HCT116 (cell line): ENCODE data around the gene TUT4. TPM values are rescaled to one million over a fixed set of nuclear protein-coding genes. Genes with fewer than 3 reads are reported as not detected.

ENCODE experiments used
- ATAC-seq: fragments of 200-7000 bp; cut with Tn5 transposase; 2 replicates; pipeline ENCODE4 v1.9.1; 2020; ENCODE audit warnings: mild to moderate bottlenecking, moderate library complexity
- BruUV-seq: library from RNA; stranded (reverse); fragments of 400-500 nt; replicated peaks from 2 replicates; lab custom pipeline; 2021; lab: Mats Ljungman, UMichigan
- CTCF ChIA-PET: fragments of 300-600 bp; sonication (Branson Sonifier 250); formaldehyde crosslinking; loops from one replicate; lab custom pipeline; 2021; ENCODE audit warnings: antibody characterized with exemption; lab: Charles Lee
- POLR2A ChIA-PET: fragments of 300-600, 350-600 bp; sonication (Branson Sonifier 250); formaldehyde crosslinking; loops from one replicate; lab custom pipeline; 2021; ENCODE audit warnings: antibody characterized with exemption; lab: Charles Lee
- RAD21 ChIA-PET, 2 experiments: fragments of 300-600 bp; sonication (Branson Sonifier 250); formaldehyde crosslinking; loops; one replicate each; lab custom pipeline; 2023; ENCODE audit warnings: low total read pairs in 2 of 2; ENCODE audit not compliant: uncharacterized antibody in 2 of 2, unreplicated experiment in 2 of 2, low non-redundant PET in 1 of 2; lab: Charles Lee
- DNase-seq: peaks from one replicate; pipeline ENCODE4 v3.0.0-alpha.2; 2010; ENCODE audit warnings: low read depth, low spot score
- H2AFZ ChIP-seq: fragments of 200-600 bp; shearing (Covaris generic), sonication (generic); 2 replicates; pipeline ENCODE4 v1.6.1; 2017; ENCODE audit warnings: low read depth, mixed run types, mixed read lengths, antibody characterized with exemption, low read length; ENCODE audit not compliant: poor library complexity, severe bottlenecking
- H3K27ac ChIP-seq: 2 replicates; pipeline ENCODE4 v1.5.1; 2012; ENCODE audit warnings: low read depth, low read length
- H3K27me3 ChIP-seq: fragments of 200-600 bp; sonication (generic); 2 replicates; pipeline ENCODE4 v1.6.1; 2016; ENCODE audit warnings: mixed run types, low read length, mixed read lengths; ENCODE audit not compliant: insufficient read depth
- H3K36me3 ChIP-seq, 2 experiments: fragments of 200-500 bp in 1 of 2; fragments of 200-600 bp in 1 of 2; sonication (Bioruptor generic) in 1 of 2; sonication (generic) in 1 of 2; 2 replicates each; pipeline versions ENCODE4 v1.5.1 to v1.6.1; 2014 to 2016; ENCODE audit warnings: low read length in 2 of 2, inconsistent platforms in 1 of 2, mixed read lengths in 1 of 2, mixed run types in 1 of 2; ENCODE audit not compliant: insufficient read depth in 2 of 2, control insufficient read depth in 1 of 2
- H3K4me1 ChIP-seq, 2 experiments: fragments of 200-600 bp in 1 of 2; sonication (generic) in 1 of 2; 2 replicates each; pipeline versions ENCODE4 v1.5.1 to v1.6.1; 2012 to 2017; ENCODE audit warnings: low read length in 2 of 2, inconsistent platforms in 1 of 2, mild to moderate bottlenecking in 1 of 2, mixed read lengths in 1 of 2, mixed run types in 1 of 2, moderate library complexity in 1 of 2; ENCODE audit not compliant: insufficient read depth in 2 of 2, control insufficient read depth in 1 of 2
- H3K4me2 ChIP-seq: fragments of 200-600 bp; sonication (generic); 2 replicates; pipeline ENCODE4 v1.6.1; 2017; ENCODE audit warnings: mixed run types, low read length, mixed read lengths
- H3K4me3 ChIP-seq, 2 experiments: fragments of 200-600 bp in 1 of 2; sonication (generic) in 1 of 2; replicated peaks in 1 of 2; 2 replicates each; pipeline ENCODE4 v1.5.1; 2011 to 2016; ENCODE audit warnings: low read length in 2 of 2, control low read depth in 1 of 2, low read depth in 1 of 2, mild to moderate bottlenecking in 1 of 2, mixed read lengths in 1 of 2, mixed run types in 1 of 2
- H3K79me2 ChIP-seq: fragments of 200-600 bp; sonication (generic); 2 replicates; pipeline ENCODE4 v1.6.1; 2017; ENCODE audit warnings: mild to moderate bottlenecking, mixed run types, low read length, moderate library complexity, mixed read lengths; ENCODE audit not compliant: insufficient read depth
- H3K9ac ChIP-seq: fragments of 200-600 bp; sonication (generic); 2 replicates; pipeline ENCODE4 v1.6.1; 2016; ENCODE audit warnings: low read length, mixed read lengths
- H3K9me2 ChIP-seq: fragments of 200-600 bp; sonication (generic), shearing (Covaris generic); 2 replicates; pipeline ENCODE4 v1.6.1; 2017; ENCODE audit warnings: mixed run types, mild to moderate bottlenecking, moderate library complexity; ENCODE audit not compliant: insufficient read depth
- H3K9me3 ChIP-seq, 2 experiments: fragments of 200-500 bp in 1 of 2; fragments of 200-600 bp in 1 of 2; sonication (Bioruptor generic) in 1 of 2; sonication (generic) in 1 of 2; 2 replicates each; pipeline ENCODE4 v1.6.1; 2014 to 2017; ENCODE audit warnings: low read length in 2 of 2, mixed read lengths in 2 of 2, inconsistent platforms in 1 of 2, low read depth in 1 of 2, mild to moderate bottlenecking in 1 of 2, mixed run types in 1 of 2, moderate library complexity in 1 of 2; ENCODE audit not compliant: control insufficient read depth in 1 of 2, insufficient read depth in 1 of 2
- H4K20me1 ChIP-seq: fragments of 200-600 bp; sonication (generic), shearing (Covaris generic); 2 replicates; pipeline ENCODE4 v1.6.1; 2017; ENCODE audit warnings: mixed run types, mild to moderate bottlenecking, moderate library complexity; ENCODE audit not compliant: insufficient read depth
- CBX3 ChIP-seq: IDR thresholded peaks from 2 replicates; pipeline ENCODE4 v1.6.1; 2012; ENCODE audit warnings: low read depth
- CEBPB ChIP-seq: IDR thresholded peaks from 2 replicates; pipeline ENCODE4 v1.6.1; 2012; ENCODE audit warnings: low read depth
- EZH2 ChIP-seq: fragments of 200-600 bp; sonication (generic); IDR thresholded peaks from 2 replicates; pipeline ENCODE4 v1.6.1; 2017; ENCODE audit warnings: antibody characterized with exemption, mixed run types
- FOSL1 ChIP-seq: IDR thresholded peaks from 2 replicates; pipeline ENCODE4 v1.6.1; 2012; ENCODE audit warnings: low read depth
- JUND ChIP-seq: IDR thresholded peaks from 2 replicates; pipeline ENCODE4 v1.6.1; 2012
- POLR2AphosphoS5 ChIP-seq: IDR thresholded peaks from 2 replicates; pipeline ENCODE4 v1.6.1; 2011; ENCODE audit warnings: mild to moderate bottlenecking, low read depth, low read length, moderate library complexity
- RAD21 ChIP-seq: IDR thresholded peaks from 2 replicates; pipeline ENCODE4 v1.6.1; 2012; ENCODE audit warnings: low read depth, mild to moderate bottlenecking
- SIN3A ChIP-seq: IDR thresholded peaks from 2 replicates; pipeline ENCODE4 v1.6.1; 2012; ENCODE audit warnings: low read depth
- SP1 ChIP-seq: IDR thresholded peaks from 2 replicates; pipeline ENCODE4 v1.6.1; 2012; ENCODE audit warnings: low read depth
- SRF ChIP-seq: IDR thresholded peaks from 2 replicates; pipeline ENCODE4 v1.6.1; 2012; ENCODE audit warnings: low read depth
- TCF7L2 ChIP-seq: IDR thresholded peaks from 2 replicates; pipeline ENCODE4 v1.7.0; 2011; ENCODE audit warnings: borderline replicate concordance, inconsistent platforms; ENCODE audit not compliant: insufficient read depth, insufficient read length; ENCODE audit errors: extremely low read depth
- YY1 ChIP-seq: IDR thresholded peaks from 2 replicates; pipeline ENCODE4 v1.6.1; 2011; ENCODE audit warnings: low read length, low read depth, moderate library complexity, mild to moderate bottlenecking; ENCODE audit not compliant: insufficient replicate concordance; ENCODE audit errors: extremely low read depth
- ZFX ChIP-seq: fragments of 450-650 bp; IDR thresholded peaks from 2 replicates; pipeline ENCODE4 v1.6.1; 2017
- intact Hi-C: fragments of 100-400 bp; cut with micrococcal nuclease; formaldehyde crosslinking; loops from 2 replicates; pipeline ENCODE4 v1.10.0; 2022
- total RNA-seq: library from RNA; stranded (reverse); gene quantifications from one replicate; pipeline ENCODE4 v1.2.1, GENCODE V29; 2021; ENCODE audit not compliant: unreplicated experiment
- TF ChIP-seq, protein P1 (sequence below): IDR thresholded peaks from 2 replicates; pipeline ENCODE4 v1.6.1; 2012; ENCODE audit warnings: low read depth
- TF ChIP-seq, protein P2 (sequence below): IDR thresholded peaks from 2 replicates; pipeline ENCODE4 v1.6.1; 2011; ENCODE audit warnings: mild to moderate bottlenecking, low read length, moderate library complexity; ENCODE audit not compliant: insufficient replicate concordance; ENCODE audit errors: extremely low read depth

The TUT4 gene
- total RNA-seq, 1 experiment from 2014 or later: 50.0 TPM

GRCh38 chr1:52482326-52483004 lies 70.4 kb downstream of the TUT4 start:
- ATAC-seq (no peak), DNase-seq (no peak)
- Histone ChIP-seq H3K27me3 (no peaks in the 10 kb centered on the region), H3K9me3 (no peaks in the 10 kb centered on the region), H2AFZ (no peak overlapping the region), H3K36me3 (no peaks in the 10 kb centered on the region), H3K9ac (no peak overlapping the region), H3K4me3 (no peak overlapping the region), H3K4me2 (no peak overlapping the region), H3K9me2 (no peaks in the 10 kb centered on the region)
- no TSS peak for BruUV-seq
- TF ChIP-seq CEBPB (no peak), YY1 (no peak)
- TF ChIP-seq, all 23 proteins: peak for 0
- no peaks in the 10 kb centered on the region for H3K79me2 ChIP-seq
- no peaks in the 10 kb centered on the region for H3K4me1 ChIP-seq
- RAD21 ChIA-PET: no interaction called here
- no peak overlapping the region for H3K27ac ChIP-seq
- intact Hi-C loops: no loop called here
- POLR2A ChIA-PET: no interaction called here
- CTCF ChIA-PET: no interaction called here
- H4K20me1 ChIP-seq: no peaks in the 10 kb centered on the region; the same call in 1 of the 2 replicates

- peaks cover 0 to 2% of the 10 kb centered on the region in 2 experiments; a peak in 2 of 4 replicates for H3K36me3 ChIP-seq
- no peaks in the 10 kb centered on the region; the same call in 1 of the 2 replicates for H4K20me1 ChIP-seq
- RAD21 ChIA-PET: no interaction called here
- TF ChIP-seq, protein P1, sequence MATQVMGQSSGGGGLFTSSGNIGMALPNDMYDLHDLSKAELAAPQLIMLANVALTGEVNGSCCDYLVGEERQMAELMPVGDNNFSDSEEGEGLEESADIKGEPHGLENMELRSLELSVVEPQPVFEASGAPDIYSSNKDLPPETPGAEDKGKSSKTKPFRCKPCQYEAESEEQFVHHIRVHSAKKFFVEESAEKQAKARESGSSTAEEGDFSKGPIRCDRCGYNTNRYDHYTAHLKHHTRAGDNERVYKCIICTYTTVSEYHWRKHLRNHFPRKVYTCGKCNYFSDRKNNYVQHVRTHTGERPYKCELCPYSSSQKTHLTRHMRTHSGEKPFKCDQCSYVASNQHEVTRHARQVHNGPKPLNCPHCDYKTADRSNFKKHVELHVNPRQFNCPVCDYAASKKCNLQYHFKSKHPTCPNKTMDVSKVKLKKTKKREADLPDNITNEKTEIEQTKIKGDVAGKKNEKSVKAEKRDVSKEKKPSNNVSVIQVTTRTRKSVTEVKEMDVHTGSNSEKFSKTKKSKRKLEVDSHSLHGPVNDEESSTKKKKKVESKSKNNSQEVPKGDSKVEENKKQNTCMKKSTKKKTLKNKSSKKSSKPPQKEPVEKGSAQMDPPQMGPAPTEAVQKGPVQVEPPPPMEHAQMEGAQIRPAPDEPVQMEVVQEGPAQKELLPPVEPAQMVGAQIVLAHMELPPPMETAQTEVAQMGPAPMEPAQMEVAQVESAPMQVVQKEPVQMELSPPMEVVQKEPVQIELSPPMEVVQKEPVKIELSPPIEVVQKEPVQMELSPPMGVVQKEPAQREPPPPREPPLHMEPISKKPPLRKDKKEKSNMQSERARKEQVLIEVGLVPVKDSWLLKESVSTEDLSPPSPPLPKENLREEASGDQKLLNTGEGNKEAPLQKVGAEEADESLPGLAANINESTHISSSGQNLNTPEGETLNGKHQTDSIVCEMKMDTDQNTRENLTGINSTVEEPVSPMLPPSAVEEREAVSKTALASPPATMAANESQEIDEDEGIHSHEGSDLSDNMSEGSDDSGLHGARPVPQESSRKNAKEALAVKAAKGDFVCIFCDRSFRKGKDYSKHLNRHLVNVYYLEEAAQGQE: no peak
- TF ChIP-seq RAD21 (no peak), EZH2 (no peak), SRF (no peak), FOSL1 (no peak), SP1 (no peak), CEBPB (no peak), CBX3 (no peak), TCF7L2 (no peak), POLR2AphosphoS5 (no peak), JUND (no peak), SIN3A (no peak), ZFX (no peak)
- TF ChIP-seq, protein P2, sequence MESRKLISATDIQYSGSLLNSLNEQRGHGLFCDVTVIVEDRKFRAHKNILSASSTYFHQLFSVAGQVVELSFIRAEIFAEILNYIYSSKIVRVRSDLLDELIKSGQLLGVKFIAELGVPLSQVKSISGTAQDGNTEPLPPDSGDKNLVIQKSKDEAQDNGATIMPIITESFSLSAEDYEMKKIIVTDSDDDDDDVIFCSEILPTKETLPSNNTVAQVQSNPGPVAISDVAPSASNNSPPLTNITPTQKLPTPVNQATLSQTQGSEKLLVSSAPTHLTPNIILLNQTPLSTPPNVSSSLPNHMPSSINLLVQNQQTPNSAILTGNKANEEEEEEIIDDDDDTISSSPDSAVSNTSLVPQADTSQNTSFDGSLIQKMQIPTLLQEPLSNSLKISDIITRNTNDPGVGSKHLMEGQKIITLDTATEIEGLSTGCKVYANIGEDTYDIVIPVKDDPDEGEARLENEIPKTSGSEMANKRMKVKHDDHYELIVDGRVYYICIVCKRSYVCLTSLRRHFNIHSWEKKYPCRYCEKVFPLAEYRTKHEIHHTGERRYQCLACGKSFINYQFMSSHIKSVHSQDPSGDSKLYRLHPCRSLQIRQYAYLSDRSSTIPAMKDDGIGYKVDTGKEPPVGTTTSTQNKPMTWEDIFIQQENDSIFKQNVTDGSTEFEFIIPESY: no peak
- no peak overlapping the region for H3K9ac ChIP-seq
- no TSS peak for BruUV-seq
- H3K27ac ChIP-seq: no peak overlapping the region
- H3K79me2 ChIP-seq: no peaks in the 10 kb centered on the region
- no peaks in the 10 kb centered on the region for H3K9me3 ChIP-seq
- POLR2A ChIA-PET: no interaction called here
- no peaks in the 10 kb centered on the region for H3K4me1 ChIP-seq
- intact Hi-C loops: no loop called here
- no peaks in the 10 kb centered on the region for H3K27me3 ChIP-seq
- H3K4me2 ChIP-seq: no peak overlapping the region
- ATAC-seq (no peak), DNase-seq (no peak)
- CTCF ChIA-PET: no interaction called here
- H3K9me2 ChIP-seq: no peaks in the 10 kb centered on the region
- H3K4me3 ChIP-seq: no peak overlapping the region
- no peak overlapping the region for H2AFZ ChIP-seq
These were observed 73.8 kb downstream of the TUT4 start for GRCh38 chr1:52479076-52479475.
